Stimulated activated CD4-positive, alpha-beta T cell treated with anti-CD3 and anti-CD28 coated beads, Interleukin-1b, Interleukin-23, amount 100 ng/mL, for 1 hour (primary cell): Measurements from ENCODE around the gene SHROOM4.

Source experiments
- DNase-seq, 2 donors: peaks; one replicate each; pipeline ENCODE4 v3.0.0-alpha.2; 2020; ENCODE audit warnings: low read depth in 2 of 2

SHROOM4 gene, protein sequence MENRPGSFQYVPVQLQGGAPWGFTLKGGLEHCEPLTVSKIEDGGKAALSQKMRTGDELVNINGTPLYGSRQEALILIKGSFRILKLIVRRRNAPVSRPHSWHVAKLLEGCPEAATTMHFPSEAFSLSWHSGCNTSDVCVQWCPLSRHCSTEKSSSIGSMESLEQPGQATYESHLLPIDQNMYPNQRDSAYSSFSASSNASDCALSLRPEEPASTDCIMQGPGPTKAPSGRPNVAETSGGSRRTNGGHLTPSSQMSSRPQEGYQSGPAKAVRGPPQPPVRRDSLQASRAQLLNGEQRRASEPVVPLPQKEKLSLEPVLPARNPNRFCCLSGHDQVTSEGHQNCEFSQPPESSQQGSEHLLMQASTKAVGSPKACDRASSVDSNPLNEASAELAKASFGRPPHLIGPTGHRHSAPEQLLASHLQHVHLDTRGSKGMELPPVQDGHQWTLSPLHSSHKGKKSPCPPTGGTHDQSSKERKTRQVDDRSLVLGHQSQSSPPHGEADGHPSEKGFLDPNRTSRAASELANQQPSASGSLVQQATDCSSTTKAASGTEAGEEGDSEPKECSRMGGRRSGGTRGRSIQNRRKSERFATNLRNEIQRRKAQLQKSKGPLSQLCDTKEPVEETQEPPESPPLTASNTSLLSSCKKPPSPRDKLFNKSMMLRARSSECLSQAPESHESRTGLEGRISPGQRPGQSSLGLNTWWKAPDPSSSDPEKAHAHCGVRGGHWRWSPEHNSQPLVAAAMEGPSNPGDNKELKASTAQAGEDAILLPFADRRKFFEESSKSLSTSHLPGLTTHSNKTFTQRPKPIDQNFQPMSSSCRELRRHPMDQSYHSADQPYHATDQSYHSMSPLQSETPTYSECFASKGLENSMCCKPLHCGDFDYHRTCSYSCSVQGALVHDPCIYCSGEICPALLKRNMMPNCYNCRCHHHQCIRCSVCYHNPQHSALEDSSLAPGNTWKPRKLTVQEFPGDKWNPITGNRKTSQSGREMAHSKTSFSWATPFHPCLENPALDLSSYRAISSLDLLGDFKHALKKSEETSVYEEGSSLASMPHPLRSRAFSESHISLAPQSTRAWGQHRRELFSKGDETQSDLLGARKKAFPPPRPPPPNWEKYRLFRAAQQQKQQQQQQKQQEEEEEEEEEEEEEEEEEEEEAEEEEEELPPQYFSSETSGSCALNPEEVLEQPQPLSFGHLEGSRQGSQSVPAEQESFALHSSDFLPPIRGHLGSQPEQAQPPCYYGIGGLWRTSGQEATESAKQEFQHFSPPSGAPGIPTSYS (N-terminal part only)

DNA sequence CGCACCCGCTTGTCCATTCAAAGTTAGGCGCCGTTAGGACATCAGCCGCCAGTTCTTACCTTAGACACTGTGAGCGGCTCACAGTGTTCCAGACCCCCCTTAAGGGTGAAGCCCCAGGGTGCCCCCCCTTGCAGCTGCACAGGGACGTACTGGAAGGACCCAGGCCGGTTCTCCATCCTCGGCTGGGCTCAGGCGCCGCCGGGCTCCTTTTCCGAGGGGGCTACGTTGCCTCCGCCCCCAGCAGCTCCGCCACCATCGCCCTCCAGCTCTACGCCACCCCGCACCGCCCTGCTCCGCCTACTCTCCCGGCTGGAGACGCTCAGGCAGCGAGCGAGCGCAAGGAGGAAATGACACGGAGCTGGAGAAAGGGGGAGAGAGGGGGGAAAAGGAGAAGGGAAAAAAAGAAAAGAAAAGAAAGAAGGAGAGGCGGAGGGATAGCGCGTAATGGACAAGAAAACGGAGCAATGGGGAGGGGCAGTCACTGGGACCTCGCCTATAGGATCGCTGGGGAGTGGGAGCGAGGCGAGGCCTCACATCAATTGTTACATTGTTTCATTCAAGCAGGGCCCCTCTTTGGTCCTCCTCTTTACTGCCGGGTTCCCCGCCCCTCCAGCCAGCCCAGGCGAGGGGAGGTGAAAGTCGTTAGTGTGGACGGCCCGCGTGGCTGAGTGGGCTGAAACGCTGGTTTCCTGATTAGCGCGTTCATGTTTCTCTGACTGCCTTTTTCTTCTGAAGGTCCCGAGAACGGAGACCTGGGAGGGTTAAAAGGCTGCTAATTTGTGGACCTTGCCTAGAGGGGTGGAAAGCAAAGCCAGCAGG lies at the start of gene SHROOM4:
SHROOM4 (minus strand) TSS at position 352 of the 819 bp plus-strand sequence; CDS start at position 176, 176 bp downstream.
- DNase-seq, result no peak

DNA sequence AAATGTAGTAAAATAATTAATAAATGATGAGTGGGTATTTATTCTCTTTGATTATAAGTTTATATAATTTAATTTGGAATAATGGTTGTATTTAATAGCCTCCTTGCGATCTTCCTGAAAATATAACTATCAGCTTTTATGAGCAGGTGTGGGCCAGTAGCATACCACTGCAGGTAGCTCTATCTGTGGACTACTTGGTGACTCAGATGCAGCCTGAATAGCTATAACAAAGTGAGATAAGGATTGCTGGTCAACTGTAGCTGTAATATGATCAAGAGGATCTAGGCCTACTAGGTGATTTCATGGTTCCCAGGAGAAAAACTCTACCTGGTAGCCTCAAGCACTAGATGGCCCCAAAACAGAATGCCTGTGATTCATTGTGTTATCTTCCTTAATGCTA lies 49.5 kb upstream of the SHROOM4 start:
- DNase-seq, result no peak

- DNase-seq, result no peak
These were observed 46.5 kb upstream of the SHROOM4 start for GRCh38 chrX:50860518-50860917.

DNA sequence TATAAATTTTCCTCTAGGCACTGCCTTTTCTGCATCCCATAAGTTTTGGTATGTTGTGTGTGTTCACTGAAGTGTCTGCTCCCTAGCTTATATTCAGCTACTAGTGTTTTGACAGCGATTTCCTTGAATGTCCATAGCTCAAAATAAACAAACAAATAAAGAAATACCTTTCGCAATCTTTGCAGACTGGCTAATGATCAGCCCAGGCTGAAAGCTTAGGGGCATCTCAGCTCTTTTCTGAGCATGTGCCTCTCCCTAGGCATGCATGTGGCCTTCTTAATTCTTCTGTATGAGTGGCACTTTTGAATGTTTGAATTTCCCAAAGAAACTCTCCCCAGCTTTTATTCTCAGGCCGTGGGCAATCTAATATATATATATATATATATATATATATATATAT lies 44.6 kb upstream of the SHROOM4 start:
- no peak for DNase-seq

- DNase-seq, result no peak
These were observed 39.4 kb upstream of the SHROOM4 start for GRCh38 chrX:50853399-50853798.

DNA sequence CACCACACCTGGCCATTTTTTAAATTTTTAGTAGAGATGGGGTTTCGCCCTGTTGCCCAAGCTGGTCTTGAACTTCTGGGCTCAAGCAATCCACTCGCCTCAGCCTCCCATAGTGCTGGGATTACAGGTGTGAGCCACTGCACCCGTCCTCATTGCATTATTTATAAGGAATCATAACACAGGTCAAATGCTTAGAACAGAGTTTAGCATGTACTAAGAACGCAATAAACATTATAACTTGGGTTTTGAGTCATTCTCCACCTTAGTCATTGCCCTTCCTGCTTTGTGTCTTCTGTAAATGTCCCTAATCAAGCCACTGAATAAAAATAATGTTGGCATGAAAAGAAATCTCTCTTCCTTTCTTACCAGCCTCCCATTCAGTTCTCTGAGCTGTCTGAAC lies 38.5 kb upstream of the SHROOM4 start:
- no peak for DNase-seq

DNA sequence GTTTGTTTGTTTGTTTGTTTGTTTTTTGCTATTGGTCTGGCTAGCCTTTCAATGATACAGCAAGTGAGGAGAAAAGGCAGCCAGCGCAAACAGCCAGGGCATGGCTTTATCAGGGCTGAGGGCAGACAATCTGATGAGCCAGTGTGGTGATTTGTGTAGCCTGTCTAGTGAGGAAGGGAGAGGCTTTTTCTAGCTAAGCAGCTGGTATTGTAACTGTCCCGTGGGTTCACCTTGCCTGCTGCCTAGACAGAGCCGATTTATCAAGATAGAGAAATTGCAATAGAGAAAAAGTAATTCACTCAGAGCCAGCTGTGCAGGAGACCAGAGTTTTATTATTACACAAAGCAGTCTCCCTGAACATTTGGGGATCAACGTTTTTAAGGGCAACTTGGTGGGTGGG lies 28.2 kb upstream of the SHROOM4 start:
- DNase-seq, result no peak

DNA sequence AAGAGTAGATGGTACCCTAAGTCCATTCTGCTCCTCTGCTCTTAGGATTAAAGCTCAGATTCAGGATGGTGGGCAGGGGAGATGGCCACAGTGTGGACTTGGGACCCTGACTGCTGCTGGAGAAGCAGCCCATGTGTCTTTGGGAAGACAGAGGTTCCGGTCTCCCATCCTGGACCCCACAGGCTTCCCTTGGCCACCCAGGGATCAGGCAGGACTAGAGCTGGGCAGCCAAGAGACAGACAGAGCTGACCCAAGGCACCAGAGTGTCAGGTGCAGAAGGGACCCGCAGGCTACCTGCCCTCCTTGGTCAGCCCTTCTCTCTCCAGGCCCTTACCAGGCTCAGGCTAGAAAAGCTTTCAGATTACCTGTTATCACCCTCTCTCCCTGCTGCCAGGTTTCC lies 25.7 kb upstream of the SHROOM4 start:
- DNase-seq, result no peak

GRCh38 chrX:50838820-50839600 lies 25.0 kb upstream of the SHROOM4 start:
- DNase-seq, result no peak

- no peak for DNase-seq
These were observed 14.0 kb upstream of the SHROOM4 start for GRCh38 chrX:50827996-50828395.

DNA sequence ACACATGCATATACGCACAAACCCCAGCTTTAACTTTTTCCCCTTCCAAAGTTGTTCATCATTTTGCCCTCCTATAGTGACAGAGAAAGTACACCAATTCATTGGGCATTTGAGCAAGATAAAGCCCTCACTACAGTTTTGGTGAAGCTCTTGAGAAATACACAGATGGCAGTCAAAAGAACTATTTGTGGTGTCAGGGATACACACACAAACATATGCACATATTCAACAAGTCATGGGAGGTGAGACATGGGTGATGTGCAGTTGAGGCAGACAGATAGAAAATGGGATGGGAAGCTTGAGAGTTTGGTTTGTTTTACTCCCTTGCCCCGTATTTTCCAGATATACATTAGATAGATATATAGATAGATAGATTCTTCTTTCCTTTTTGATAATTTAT lies 11.8 kb upstream of the SHROOM4 start:
- DNase-seq, result no peak

DNA sequence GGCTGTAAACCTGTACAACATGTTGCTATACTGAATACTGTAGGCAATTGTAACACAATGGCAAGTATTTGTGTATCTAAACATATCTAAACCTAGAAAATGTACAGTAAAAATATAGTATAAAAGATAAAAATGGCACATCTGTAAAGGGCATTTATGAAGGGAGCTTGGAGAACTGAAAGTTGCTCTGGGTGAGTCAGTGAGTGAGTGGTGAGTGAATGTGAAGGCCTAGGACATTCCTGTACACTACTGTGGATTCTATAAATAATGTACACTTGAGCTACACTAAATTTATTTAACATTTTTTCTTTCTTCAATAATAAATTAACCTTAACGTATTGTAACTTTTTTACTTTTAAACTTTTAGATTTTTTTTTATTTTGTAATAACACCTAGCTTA lies 5.0 kb upstream of the SHROOM4 start:
- no peak for DNase-seq

DNA sequence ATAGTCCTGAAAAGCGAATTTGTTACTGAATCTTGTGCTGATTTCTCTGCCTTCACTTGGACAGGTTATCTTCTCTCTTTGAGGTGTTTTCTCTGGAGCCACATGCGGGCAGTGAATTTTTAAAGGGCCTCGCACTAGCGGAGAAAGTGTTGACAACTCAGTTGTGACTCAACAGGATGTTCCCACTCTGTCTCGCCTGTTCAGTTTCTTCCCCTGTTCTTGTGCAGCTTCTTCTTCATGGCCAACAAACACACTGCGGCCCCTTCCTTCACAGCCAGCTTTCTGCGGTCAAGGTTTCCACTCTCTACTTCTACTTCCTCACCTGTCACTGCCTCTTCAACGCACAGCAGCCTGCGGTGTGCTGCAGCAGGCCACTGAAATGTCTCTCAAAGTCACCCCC lies 1.1 kb upstream of the SHROOM4 start:
- DNase-seq, result no peak

DNA sequence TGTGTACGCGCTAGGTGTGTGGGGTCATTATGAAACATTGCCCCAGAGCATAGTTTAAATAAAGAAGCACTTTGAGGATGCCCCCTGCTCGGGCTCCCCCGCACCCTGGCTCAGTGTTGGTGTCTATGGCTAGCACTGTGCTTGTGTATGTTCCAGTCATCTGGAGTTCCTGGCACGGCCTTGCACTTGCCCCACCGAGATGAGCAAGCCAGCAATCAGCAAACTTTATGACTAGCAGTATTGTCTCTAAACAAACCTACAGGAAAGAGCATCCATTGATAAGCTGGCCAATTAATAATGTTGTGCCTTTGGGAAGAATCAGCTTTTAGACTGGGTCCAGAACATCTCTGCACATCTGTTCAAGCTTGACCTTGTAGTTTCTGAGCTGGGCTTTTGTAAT lies 707 bp upstream of the SHROOM4 start:
- DNase-seq, result no peak

DNA sequence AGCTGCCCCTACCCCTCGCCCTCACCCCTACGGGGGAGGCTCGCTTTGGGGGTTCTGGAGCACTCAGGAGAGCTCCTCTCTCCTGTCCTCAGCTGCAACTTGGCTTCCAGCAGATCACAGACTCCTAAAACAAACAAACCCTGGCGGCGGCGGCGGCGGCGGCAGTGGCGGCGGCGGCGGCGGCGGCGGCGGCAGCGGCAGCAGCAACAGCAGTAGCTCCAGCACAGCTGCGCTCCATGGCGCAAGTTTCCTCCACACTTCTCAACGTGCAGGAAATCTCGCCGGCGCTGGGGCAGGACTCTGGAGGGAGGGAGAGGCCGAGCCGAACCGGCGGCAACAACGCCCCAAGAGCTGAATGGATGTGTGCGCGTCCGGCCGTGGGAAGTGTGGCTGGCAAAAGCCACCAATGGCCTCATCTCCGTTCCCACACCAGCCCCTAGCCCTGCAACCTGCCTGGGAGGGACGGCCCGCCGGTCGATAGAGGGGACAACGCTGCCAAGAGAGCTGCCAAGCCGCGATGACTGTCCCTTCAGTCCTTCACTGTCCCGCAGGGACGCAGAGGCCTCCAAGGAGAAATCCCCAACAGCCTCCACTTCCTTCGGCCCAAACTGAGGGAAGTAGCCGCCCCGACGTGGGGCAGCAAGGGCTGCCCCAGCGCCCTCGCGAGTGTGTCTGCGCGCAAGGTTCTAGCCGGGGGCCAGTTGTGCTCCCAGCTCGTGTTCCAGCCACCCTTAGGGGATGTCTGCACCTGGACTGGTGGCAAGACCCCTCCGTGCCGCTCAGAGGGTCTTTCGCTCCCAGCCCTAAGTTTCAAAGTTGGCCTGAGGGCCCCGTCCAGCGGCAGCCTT lies 775 bp downstream of the SHROOM4 start:
- no peak for DNase-seq

GRCh38 chrX:50805276-50805675 lies 8.7 kb downstream of the SHROOM4 start:
- no peak for DNase-seq

GRCh38 chrX:50801135-50801534 lies 12.9 kb downstream of the SHROOM4 start:
- no peak for DNase-seq

DNA sequence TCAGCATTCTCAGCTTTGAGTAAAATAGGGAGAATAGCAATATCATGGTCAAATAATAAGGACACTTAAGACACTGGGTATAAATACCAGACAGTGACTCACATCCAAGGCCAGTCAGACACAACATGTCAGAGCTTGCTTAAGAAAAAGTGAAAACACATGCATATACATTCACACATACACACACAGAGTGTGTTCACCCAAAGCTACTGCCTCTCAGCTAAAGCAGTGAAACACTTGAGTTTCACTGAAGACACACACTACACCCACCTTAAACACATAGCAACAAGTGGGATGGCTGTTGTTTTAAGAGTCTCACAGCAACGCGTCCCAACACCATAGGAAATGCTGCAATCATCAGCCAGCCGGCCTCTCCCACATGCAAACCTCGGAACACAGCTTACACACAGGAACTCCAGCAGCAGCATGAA lies 14.4 kb downstream of the SHROOM4 start:
- DNase-seq, result no peak

DNA sequence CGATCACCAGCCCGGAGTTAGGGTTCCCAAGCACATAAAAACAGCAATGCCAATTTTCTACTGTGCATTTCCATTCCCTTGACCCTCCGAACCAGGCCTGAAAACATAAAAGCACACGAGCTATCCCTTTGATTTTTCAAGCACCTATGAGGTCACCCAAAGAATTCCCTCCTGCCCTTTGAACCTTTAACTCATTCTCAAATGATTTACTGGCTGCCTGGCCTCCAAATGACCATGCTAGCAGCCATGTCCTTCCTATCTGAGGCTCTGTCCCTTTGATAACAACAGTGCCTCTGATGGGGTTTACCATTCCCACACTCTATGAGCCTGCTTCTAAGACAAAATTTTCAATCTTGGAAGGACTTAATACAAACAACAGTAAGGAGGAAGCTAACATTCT lies 15.2 kb downstream of the SHROOM4 start:
- no peak for DNase-seq
